GM19328 (cell line): ENCODE results near the gene MEGF9.
A peak's percentile ranks its signal among the peaks of the same experiment; 100 is the strongest.

Source experiments
- ATAC-seq: cut with Tn5 transposase; IDR thresholded peaks from one replicate; pipeline ENCODE4 v1.9.1; 2021; ENCODE audit warnings: mild to moderate bottlenecking, moderate library complexity; ENCODE audit not compliant: unreplicated experiment

The MEGF9 gene

DNA sequence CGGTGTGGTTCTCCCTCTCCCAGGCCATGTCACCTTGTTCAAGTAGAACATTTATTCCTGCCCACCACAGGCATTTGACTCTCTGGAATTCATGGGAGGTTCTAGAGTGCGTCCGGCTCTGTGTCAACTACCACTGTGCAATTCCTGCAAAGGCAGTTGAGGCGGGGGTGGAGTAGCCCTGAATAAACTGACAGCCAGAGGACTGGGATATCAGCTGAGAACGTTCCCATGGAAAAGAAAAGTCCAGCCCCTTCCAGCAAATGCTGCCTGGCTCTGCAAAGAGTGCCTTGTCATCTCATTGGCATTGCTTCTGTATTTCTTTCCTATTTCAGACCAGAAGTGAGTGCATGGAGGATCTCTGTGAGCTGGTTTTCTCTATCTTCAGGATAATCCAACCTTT lies 18.9 kb upstream of the MEGF9 start:
- no peak for ATAC-seq

DNA sequence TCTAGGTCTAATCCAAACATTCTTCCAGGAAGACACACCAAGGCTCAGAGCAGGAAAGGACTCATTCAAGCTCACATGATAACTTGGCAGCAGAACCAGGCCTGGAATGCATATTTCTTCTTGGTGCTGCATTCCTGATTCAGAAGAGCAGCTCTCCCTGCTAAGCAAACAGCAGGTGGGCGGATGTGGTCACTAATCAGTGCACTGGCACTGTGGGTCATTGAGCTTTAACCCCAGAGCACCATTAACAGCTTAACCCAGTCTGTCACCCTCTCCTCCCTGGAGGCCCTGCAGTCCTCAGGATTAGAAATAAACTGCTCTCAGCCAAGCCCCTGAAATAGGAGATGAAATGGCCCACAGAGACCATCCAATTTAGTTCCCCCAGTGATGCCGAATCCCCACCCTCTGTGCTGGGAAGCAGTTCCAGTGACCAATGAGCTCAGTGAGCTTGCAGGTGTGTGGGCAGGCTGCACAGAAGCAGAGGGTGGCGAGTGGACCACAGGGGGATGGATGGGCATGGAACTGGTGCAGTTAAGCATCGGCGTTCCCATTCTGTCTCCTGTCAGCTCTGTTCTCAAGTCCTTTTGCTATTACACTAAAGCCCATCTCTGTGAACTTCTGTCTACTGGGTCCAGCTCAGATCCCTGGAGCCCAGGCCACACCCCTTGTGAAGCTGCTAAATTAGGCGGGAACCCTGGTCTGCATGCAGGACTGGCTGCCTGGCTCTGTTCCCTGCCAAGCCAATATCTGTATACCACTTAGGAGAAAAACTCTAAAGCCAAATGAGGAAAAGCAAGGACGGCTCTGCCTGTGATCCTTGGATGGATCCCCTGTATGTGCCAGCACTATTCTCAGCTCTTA lies 16.6 kb upstream of the MEGF9 start:
- ATAC-seq = no peak

DNA sequence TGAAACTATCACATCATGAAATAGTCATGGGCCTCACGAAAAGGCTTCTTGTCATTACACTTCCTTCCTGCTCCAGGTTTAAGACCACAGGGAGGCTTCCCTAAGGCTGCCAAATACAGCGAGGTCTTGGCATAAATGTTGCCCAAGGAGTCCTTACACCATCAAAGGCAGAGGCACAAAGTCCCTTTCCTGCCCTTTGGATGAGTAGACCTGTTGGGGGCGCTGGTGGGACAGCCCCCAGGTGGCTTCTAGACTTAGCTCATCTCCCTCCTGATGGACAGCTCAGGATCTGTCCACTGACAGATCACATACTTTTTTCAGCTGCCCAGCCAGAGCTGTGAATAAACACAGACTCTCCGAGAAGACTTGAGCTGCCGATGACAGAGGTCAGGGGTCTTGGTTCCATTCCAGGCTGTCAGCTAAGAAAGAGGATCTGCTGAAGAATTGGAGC lies 15.5 kb upstream of the MEGF9 start:
- ATAC-seq = no peak

DNA sequence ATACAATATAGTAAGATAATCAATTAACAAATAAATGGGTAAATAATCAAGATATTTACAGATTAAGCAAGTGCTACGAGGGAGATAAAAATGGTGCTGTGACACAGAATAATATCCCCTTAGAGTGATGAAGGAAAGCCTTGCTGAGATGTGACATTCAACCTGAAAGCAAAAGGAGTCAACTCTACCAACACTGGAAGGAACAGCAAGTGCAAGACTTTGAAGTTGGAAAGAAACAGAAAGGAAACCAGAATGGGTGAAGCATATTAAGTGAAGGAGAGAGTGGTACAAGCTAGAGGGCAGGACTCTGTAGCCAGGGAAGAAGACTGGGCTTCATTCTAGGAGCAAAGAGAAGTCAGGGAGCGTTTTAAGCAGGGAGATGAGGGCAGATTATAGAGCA lies 12.2 kb upstream of the MEGF9 start:
- no peak for ATAC-seq

- no peak for ATAC-seq
Observed at GRCh38 chr9:120725907-120726306, 11.6 kb upstream of the MEGF9 start.

GRCh38 chr9:120724757-120725400 lies 10.6 kb upstream of the MEGF9 start:
- no peak for ATAC-seq

- no peak for ATAC-seq
Observed at GRCh38 chr9:120723565-120723964, 9.3 kb upstream of the MEGF9 start.

DNA sequence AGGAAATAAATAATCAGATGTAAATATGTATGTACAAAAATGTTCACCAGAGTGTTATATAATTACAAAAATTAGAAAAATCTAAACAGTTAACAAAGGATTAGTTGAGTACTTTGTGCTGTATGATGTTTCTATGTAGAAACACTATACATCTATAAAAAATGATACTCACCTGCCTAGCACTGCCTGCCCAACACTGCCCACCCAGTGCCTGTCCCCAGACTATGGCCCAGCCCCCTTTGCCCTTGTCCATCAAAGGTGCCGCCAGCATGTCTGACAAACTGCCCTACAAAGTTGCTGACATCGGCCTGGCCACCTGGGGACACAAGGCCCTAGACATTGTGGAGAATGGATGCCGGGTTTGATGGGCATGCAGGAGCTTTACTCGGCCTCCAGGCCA lies 6.1 kb upstream of the MEGF9 start:
- no peak for ATAC-seq

GRCh38 chr9:120718316-120718715 lies 4.0 kb upstream of the MEGF9 start:
- ATAC-seq = no peak

DNA sequence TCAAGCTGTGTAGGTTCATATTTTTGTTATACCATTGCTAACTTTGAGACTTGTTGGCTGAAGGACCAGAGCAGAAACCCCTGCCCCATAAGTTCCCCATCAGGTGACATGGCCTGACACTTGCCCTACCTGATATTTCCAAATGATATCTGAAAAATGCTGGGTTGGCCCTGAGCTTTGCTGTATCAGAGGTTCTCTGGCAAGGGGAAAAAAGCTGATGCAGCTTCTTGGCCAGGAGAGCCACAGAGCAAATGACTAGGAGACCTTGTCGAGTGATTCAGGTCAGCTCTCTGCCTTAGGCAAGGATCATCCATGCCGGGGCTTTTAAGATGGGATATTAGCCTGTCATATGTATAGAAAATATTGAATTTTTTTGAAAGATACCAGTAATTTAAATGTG lies 2.9 kb upstream of the MEGF9 start:
- no peak for ATAC-seq

DNA sequence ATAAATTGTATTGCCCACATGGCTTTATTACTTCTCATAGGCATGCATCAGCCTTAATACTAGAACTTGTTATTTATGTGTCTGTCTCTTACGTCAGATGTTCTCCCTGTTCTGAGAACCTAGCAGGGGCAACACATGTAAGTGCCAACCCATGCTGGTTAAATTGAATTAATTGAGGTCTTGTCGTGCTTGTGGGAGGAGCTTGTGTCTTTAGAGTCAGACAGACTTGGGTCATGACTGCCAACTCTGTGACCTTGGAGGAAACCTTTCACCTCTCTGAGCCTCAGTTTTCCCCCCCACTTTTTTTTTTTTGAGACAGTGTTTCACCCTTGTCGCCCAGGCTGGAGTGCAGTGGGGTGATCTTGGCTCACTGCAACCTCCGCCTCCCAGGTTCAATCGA lies 2.2 kb upstream of the MEGF9 start:
- ATAC-seq = no peak

- no peak for ATAC-seq
Observed at GRCh38 chr9:120715389-120715924, 1.2 kb upstream of the MEGF9 start.

GRCh38 chr9:120714846-120715388 lies 647 bp upstream of the MEGF9 start:
- ATAC-seq = peak; percentile 35

DNA sequence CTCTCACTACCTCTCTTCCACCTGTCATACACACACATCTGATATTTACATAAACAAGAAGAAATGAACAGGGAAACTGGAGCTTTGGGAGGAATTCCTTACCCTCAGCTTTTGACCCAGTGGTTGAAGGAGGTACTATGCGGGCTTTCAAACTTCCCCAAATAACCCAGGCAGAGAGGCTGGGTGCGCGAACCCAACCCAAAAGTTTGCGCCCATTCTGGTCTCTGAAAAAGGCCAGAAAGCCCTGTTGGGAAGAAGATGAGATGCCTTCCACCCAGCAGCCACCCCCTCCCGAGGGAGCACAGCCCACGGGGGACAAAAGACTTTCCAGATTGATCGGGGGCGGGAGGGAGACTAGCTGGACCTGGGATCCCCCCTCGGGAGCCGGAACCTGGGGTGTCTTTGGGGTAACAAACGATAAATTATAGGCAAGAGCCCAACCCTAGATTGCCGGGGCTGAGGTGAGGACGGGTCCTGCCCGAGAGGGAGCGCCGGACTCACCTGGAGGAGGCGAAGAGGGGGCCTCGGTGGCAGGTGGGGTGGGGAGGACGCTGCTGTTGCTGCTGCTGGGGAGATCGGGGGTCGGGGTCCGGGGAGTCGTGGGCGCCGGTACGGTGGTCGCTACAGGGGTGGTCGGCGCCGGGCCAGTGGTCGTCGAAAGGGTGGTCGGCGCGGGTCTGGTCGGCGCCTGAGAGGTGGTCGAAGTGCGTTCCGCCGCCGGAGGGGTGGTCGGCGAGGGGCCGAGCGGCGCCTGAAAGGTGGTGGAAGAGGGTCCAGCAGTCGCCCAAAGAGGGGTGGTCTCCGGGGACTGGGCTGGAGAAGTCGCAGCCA lies 798 bp downstream of the MEGF9 start:
- no peak for ATAC-seq

- ATAC-seq = no peak
Observed at GRCh38 chr9:120712539-120713031, 1.7 kb downstream of the MEGF9 start.

DNA sequence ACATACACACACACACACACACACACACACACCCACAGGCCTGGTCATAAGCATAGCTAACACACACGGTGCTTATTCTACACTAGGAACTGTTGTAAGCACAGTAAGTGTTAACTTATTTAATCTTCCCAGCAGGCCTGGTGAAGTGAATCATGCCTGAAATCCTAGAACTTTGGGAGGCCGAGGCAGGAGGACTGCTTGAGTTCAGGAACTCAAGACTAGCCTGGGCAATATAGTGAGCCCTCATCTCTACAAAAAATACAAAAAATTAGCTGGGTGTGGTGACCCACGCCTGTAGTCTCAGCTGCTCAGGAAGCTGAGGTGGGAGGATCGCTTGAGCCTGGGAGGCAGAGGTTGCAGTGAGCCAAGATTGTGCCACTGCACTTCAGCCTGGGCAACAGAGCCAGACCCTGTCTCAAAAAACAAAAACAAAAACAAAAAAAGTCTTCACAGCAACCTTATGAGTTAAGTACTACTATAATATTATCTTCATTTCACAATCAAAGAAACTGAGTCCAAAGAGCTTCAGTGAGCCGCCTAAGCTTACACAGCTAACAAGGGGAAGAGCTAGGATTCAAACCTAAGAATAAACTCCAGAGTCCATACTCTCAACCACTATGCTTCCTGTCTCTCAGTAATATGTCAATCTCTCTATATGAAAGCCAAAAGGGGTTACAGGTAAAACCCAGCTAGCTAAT lies 2.3 kb downstream of the MEGF9 start:
- no peak for ATAC-seq

- ATAC-seq = no peak
Observed at GRCh38 chr9:120711354-120711753, 2.9 kb downstream of the MEGF9 start.

- no peak for ATAC-seq
Observed at GRCh38 chr9:120710110-120710981, 3.9 kb downstream of the MEGF9 start.

DNA sequence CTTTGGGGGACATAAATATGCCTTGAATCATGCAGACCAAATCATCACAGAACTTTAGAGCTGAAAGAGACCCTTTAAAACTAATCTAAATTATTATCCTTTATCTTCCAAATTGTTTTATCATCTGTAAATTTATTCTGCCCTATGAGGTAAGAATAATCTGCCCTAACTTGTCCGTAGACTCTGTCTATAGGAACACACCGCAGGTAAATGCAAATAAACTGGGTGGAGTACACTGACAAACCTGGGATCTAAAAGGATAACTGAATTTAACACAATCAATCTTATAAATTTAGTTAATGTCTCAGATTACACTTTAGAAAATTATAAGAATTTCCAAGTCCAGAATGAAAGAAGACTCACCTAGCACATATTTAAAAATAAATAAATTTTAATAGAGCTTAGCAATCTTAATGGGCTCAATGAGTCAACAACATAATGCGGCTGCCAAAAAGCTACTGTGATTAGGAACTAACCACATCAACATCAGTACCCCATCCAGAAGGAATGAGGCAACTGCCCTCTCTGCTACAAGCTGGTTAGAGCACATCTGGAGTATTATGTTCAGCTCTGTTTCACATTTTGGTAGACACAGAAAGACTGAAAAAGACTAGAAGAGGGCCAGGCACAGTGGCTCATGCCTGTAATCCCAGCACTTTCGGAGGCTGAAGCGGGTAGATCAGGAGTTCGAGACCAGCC lies 5.6 kb downstream of the MEGF9 start:
- no peak for ATAC-seq
